AG10803 (cell line): Measurements from ENCODE around the gene ACKR2.

ENCODE experiments used
- DNase-seq: peaks from one replicate; pipeline ENCODE4 v3.0.0; 2010; ENCODE audit warnings: low read depth
- H3K4me3 ChIP-seq: 2 replicates; pipeline ENCODE4 v1.5.1; 2011; ENCODE audit warnings: mild to moderate bottlenecking, low read length, control low read depth
- CTCF ChIP-seq: conservative IDR thresholded peaks from 2 replicates; pipeline ENCODE4 v1.5.1; 2011; ENCODE audit warnings: mild to moderate bottlenecking, low read length, control low read depth, inconsistent platforms

The ACKR2 gene

DNA sequence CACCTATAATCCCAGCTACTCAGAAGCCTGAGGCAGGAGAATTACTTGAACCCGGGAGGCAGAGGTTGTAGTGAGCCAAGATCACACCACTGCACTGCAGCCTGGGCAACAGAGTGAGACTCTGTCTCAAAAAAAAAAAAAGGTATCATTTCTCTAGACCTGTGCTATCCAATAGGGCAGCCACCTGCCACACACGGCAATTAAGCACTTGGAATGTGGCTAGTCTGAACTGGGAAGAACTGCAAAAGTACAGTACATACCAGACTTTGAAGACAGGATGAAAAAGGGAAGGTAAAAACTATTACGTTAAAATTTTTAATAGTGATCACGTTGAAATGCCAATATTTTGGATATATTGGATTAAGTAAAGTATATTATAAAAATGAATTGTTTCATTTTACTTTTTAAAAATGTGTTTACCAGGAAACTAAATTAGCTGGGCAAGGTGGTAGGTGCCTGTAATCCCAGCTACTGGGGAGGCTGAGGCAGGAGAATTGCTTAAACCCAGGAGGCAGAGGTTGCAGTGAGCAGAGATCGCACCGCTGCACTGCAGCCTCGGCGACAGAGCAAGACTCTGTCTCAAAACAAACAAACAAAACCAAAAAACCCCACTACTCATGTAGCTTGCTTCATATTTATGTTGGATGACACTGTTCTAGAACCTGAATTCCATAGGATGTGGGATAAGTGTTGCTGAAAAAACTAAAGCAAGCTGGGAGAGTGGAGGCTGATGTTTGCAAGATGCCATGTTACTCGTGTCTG lies 64.2 kb downstream of the ACKR2 start:
- no peak overlapping the region for H3K4me3 ChIP-seq
- no peak for DNase-seq
- no peak for TF ChIP-seq CTCF

DNA sequence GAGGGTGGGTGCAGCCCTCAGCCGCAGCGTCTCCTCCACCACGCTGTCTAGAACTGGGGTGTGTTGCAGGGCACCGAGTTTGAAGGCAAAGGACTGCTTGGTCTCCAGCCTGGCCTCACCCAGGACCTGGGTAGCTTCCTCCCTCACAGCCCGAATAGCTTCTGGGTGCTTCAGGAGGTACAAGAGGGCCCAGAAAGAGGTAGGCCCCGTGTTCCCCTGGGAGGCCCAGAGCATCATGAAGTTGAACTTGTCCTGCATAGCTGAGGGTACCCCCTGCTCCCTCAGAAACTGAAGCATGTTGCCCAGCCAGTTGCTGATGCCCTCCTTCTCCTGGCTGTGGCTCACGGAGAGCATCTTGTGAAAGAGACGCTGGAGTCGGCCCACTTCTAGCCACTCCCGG lies 65.5 kb downstream of the ACKR2 start:
- TF ChIP-seq CTCF: no peak
- no peak for DNase-seq
- no peak overlapping the region for H3K4me3 ChIP-seq

- TF ChIP-seq CTCF: no peak
- no peak within 1 kb of the TSS for H3K4me3 ChIP-seq
- DNase-seq: no peak
These were observed 66.3 kb downstream of the ACKR2 start, which contains the start of gene CYP8B1 for GRCh38 chr3:42875325-42876151. CYP8B1 (minus strand) TSS chr3:42875879; CDS start chr3:42875816, 63 bp downstream.

DNA sequence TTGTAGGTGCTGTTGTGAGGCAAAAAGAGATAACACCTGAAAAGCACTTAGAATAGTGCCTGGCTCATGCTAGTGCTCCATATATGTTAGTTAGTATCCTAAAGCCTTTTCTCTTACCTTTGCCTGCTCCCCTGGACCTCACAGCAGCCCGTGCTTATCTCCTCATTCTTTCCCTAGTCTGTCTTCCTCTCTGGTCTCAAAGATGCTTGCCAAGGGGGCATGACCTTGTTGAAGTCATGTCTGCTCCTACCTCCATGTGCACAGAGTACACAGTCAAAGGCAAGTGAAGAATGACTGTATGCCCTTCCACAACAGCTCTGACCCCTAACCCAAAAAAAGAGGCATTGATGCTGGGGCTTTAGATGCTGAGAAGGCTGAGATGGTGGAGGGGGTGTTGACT lies 67.2 kb downstream of the ACKR2 start:
- DNase-seq: no peak
- TF ChIP-seq CTCF: no peak
- no peak overlapping the region for H3K4me3 ChIP-seq

DNA sequence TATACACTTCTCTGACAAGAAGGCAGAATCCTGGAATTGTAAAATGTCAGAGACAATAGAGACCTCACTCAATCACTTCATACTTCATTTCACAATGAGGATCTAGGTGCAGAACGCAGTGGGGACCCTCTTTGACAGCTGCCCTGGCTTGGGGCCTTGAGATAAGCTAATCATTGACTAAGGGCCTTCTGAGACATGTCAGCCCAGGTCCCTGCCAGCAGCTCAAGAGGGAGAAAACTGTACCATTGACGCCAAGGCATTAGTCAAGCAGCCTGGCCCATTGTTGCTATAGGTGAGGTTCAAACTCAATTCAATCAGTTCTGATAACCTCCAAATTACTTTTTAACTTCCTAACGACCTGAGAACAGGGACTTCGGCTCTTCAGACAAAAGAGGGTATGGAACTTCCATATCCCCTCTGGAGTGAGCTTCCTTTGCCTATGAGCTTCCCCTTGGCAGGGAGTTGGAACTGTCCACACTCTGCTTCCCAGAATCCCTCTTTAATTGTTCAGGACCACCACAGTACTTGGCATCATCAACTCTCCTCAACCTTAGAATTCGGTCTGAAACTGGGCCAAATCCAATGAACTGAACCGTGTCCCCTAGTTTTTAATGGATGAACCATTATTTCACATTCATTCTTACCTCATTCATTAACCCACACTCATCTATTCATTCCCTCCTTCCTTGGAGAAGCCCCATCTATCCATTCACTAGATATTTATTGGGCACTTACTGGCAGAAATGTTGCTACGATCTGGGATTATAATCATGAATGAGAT lies 67.9 kb downstream of the ACKR2 start:
- no peak for TF ChIP-seq CTCF
- no peak overlapping the region for H3K4me3 ChIP-seq
- no peak for DNase-seq

DNA sequence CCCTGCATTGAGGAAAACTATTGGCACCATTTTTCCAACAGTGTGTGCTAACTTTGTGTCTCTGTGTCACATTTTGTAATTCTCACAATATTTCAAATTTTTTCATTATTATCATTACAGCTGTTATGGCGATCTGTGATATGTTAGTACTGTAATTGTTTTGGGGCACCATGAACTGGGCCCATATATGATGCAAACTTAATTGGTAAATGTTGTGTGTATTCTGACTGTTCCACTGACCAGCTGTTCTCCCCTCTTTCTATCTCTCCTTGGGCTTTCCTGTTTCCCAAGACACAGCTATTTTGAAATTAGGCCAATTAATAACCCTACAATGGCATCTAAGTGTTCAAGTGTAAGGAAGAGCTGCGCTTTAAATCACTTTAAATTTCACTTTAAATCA lies 68.6 kb downstream of the ACKR2 start:
- H3K4me3 ChIP-seq: no peak overlapping the region
- no peak for TF ChIP-seq CTCF
- DNase-seq: no peak
